Activated CD4-positive, alpha-beta T cell treated with anti-CD3 and anti-CD28 coated beads, Interleukin-2, amount 50 U/mL, for 16 hours (primary cell): ENCODE measurements around the gene CARMIL1.
"Not testable (repeated sequence)": the region's sequence is repeated elsewhere in the genome, so short reads cannot be mapped to it uniquely, and the experiment has no call there.

ENCODE experiments used
- DNase-seq: peaks from one replicate; pipeline ENCODE4 v3.0.0-alpha.2; 2020

CARMIL1 gene

DNA sequence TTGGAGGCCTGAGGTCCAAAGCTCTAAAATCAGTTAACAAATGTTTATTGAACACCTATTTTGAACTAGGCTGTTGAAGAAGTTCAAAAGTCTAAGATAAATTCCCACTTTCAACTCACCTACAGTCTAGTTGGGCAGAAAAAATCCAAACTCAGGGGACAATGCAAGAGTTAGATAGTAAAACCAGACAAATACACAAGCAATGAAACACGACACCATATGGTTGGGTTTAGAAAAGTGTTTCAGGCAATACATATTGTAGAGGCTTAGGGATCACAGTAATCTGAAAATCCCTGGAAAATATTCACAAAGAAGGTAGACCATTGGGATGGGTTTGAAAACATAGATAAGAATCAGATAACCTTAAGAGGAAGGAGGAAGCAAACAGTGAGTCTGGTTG is 1.3 kb upstream of the CARMIL1 start:
- DNase-seq, result no peak

DNA sequence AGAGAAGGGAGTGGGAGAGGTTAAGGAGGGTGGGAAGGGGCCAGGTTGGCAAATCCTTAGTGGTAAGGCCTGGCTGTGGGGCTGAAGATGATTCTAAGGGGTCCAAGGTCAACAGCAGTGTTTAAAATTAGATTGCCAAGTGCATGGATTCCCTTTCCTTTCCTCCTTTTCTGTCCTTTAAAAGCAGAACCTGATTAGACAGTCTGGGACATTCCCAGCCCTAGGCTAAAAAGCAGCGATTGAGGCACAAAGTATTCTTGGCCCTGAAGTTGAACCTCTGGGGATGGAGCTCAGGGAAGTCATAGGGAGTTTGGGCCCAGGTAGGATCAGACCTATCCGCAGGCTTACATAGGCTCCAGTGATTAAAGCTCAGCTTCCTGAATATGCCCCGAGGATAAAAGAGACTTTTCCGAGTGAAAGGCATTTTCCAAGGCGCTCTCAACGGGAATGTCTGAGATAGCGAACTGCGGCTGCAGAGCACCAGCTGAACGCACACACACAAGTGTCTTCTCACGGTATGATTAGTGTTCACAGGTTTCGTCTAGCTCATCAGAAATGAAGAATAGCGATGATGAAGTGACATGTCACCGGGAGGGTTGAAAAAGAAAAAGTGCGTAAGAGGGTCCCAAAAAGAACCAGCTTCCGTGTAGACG is 787 bp upstream of the CARMIL1 start:
- DNase-seq, result no peak

DNA sequence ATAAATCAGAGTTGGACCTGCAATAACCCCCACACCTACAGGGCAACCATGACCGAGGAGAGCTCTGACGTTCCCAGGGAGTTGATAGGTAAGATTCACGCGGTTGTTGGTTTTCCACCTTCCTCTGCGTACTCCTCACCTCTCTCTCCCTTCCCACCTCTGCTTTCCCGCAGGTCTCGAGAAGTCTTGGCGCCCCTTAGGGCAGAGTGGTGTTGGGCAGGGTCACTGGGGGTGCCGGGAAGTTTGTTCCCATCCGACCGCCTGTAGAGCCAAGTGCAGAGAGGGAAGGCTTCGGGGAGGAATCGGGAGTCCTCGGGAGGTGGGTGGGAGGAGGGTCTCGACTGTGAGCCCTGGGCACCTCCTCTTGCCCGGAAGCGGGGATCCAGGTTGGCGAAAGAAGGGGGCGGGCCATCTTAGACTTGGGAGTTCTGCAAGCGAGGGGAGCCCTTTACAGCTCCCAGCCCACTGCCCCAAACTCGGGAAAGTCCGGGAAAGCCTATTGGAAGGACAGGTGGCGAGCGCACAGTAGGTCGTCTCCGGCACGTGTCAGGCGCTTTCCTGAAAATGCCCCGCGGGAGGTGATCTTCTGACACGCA is 672 bp downstream of the CARMIL1 start:
- peak; percentile 8 for DNase-seq

DNA sequence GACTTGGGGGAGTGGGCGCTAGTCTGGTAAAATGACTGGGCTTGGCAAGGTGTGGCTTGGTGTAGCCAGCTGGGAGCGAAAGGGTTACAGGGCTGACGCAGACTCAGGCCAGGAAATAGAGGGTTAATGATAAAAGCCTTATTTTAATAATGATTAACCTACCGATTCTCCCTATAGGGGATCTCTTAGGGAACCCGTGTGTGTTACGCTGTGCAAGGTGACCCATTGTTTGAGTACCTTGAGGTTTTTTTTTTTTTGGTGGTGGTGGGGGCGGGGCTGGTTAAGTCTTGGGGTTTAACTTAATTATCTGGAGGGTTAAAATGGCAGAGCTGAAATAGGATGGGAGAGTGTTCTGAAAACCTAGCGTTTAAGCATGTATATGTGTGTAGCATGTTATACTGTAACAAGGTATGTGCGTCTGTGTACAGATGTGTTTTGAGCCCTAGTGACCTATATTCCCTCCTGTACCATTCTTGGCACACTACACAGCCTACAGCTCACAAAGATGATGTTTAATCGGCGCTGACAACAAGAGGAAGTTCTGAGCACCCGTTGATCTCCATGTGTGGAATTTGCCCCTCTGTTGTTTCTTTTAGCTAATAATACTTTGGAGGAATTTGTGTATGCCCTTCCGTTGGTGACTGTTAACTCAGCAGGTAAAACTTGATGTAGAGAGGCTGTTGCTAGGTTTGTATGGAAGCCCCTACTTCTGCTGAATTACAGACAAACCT is 1.3 kb downstream of the CARMIL1 start:
- no peak for DNase-seq

DNA sequence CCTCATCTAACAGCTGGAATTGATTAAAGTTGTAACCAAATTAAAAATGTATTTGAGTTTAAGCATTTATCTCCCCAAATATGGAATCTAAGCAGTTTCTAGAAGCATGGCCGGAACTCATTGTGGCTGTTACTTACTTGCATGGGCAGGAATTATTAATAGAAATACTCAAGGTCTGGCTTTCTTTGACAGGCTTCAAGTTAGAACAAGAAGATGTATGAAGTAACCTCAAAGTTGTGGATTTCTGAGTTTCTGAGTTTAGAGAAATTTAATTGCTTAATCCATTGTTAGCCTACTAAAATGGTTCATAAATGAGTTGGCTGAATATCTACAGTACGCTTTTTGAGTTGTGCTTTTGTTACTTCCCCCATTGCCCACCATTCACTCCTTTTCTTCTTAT is 7.7 kb downstream of the CARMIL1 start:
- no peak for DNase-seq

DNA sequence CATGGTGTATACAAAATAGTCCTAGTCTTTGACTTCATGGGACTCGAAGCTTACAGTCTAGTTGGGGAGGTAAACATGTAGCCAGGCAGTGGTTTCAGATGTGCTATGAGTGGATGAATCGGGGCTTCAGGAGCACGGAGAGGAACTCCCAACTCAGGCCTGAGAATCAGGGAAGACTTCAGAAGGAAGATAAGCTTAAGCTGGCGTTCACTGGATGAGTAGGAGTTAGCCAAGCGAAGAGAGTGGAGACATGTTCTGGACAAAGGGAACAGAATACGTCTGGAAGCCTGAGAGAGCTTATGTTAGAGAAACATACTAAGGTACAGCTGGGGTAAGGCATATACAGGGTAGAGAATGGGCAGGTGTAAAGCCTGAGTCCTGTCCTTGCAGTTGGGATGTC is 8.8 kb downstream of the CARMIL1 start:
- DNase-seq, result no peak

DNA sequence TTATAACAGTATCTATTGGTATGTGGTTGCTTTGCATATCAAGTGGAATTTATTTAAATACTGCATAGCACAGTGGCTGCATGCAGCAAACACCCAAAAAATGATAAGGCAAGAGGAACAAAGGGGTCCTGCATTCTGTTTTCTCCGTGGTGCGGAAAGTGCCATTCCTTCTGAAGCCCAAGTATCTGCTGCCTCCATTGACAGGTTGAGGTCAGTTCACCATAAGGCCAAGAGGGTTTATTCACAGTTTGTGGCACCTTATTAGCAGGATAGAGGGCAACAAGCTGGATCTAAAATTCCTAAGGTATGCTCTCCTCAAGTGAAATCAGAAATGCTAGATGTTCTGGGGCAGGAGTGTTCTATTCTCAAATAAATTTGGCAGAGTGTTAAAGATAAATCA is 9.3 kb downstream of the CARMIL1 start:
- DNase-seq, result no peak

GRCh38 chr6:25290306-25291060 is 11.3 kb downstream of the CARMIL1 start:
- no peak for DNase-seq

GRCh38 chr6:25292384-25292783 is 13.2 kb downstream of the CARMIL1 start:
- DNase-seq, result no peak

GRCh38 chr6:25295651-25296050 is 16.5 kb downstream of the CARMIL1 start:
- no peak for DNase-seq

DNA sequence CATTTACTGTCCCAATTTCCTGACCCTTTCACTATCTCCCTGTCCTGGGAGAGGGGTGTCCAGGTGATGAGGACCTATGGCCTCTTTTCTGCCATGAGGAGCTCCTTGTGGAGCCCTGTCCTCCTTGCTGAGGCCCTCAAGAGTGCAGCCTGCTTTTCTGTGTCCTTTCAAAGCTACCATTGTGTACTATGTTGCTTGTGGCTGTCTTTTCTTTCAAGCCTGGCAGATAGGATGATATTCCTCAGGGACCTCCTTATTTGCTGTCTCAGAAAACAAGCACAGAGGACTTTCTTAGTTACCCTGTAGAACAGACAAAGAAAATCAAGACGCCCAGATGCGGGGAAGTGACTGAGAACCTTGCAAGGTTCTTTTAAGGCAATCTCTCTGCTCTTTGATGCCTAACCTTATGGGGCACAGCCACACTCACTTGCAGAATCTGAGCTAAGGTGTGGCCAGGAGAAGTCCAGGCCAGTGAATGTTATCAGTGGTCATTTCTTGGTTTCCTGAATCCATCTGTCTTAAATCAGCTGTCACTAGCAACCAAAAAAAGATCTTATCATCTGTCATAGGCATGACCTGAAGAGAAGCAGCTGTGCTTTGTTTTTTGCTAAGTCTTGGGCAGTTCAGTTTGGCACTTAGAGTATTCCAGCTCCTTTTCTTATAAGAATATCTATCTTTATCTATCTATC is 17.2 kb downstream of the CARMIL1 start:
- no peak for DNase-seq

GRCh38 chr6:25297039-25297441 is 17.9 kb downstream of the CARMIL1 start:
- no peak for DNase-seq

DNA sequence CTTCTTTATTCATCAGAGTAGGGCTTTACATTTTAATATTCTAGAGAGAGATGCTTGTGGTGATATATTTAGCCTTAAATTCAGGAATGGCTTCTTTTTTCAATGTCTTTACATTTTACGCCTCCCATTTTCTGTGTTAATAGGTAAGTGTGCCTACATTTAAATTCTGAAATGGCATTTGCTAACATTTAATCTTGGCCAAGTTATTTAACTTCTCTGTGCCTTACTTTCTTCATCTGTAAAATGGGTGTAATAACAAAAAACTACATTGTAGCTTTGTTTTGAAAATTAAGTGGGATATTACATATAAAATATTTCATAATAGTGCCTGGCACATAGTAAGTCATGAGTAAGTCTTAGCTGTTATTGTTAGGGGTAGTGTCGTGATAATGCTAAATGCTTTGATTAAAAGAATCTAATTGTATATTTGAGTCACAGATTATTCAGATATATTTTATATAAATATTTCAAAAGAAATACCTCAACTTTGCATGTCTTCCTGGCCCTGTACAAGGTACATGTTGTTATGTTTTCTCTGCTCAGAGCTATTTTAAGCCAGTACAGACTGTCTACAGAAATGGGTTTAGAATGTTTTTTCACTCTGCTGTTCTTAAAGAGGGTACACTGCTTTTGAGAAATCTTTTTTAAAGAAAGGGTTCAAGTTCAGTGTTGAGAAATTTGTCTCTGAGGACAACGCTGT is 18.8 kb downstream of the CARMIL1 start:
- DNase-seq, result no peak

DNA sequence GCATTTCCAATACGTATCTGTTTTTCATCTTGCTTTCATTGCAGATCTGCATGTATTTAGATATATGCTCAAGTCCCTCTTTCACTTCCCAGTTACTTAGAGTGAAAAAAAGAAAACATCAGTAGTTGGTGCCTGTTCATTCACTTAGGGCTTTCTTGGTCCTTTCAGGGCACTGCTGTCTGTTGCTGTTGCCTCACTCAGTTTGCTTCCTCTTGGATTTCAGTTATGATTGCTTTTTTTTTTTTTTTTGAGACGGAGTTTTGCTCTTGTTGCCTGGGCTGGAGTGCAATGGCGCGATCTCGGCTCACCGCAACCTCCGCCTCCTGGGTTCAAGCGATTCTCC is 19.3 kb downstream of the CARMIL1 start:
- DNase-seq, result not testable (repeated sequence)

DNA sequence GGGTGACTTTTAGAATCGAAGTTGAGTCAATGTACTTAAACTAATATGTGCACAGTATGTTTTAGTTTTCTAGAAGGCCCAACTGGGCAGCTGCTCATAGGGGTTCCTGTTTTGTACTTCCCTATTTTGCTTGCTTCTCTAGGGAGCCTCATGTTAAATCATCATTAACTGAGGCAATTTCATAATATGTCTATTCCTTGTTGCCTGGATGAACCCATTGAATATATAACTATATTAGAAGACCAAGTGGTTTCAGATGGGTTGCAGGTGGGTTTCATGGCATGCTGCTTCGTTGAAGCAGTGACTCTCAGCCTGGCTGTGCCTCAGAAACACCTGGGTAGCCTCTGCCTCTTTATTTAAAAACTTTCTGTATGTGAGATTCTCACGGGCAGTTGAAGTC is 22.2 kb downstream of the CARMIL1 start:
- no peak for DNase-seq

- no peak for DNase-seq
Observed at GRCh38 chr6:25302151-25302550, 23.0 kb downstream of the CARMIL1 start.

GRCh38 chr6:25302677-25303128 is 23.5 kb downstream of the CARMIL1 start:
- no peak for DNase-seq

DNA sequence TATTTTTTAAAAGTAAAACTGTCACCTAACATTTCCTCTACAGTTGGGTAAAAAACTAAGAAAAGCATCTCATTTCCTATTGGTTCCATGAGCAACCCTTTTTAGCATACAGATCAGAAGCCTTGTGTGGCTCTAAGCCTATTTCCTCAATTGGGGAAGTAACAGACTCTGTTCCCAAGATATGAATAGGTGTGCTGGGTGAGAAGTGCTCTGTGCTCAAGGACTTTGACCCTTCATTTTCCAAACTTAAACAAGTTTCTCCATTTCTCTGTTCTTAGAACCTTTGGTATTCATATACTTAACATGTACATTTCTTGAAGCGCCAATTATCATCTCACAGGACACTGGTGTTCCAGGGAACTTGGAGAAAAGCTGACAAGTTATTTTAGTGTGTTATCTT is 24.1 kb downstream of the CARMIL1 start:
- DNase-seq, result no peak

DNA sequence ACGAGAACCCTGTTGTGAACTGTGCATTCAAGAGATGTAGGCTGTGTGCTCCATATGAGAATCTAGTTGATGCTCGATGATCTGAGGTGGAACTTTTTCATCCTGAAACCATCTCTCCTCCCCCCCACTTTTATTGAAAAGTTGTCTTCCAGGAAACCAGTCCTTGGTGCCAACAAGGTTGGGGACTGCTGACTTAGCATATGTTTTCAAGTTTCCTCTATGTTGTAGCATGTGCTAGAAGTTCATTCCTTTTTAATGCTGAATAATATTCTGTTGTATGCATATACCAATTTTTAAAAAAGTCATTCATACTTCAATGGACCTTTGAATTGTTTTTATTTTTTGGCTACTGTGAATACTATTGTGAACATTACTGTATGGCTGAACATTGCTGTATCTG is 27.2 kb downstream of the CARMIL1 start:
- DNase-seq, result no peak

GRCh38 chr6:25307805-25308494 is 28.8 kb downstream of the CARMIL1 start:
- DNase-seq, result no peak

- DNase-seq, result no peak
Observed at GRCh38 chr6:25309886-25310285, 30.7 kb downstream of the CARMIL1 start.

DNA sequence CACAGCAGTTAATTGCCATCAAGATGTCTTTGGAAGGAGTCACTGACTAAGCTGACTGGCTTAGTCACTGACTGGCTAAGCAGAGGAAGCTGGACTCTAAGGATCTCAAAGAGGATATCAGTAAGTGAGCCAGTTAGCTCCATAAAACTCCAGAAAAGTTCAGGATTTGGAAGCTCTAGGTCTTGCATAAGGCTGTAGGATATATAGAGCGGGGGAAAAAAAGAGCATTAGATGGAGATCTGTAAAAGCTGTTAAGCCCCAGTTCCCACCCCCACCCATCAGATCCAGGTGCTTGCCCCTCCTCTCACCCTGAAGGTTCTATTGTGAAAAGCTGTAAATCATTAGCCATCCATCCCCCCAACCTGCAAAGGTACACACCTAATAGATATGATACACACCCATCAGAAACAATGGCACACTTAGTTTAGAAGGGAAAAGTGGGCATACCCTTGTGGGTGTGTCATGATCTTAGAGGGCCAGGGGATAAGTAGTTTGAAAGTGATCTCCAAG is 32.2 kb downstream of the CARMIL1 start:
- no peak for DNase-seq
